Astrocyte (in vitro differentiated cells and primary cell): ENCODE results near the gene ACTR1A. TPM values are rescaled to one million over a fixed set of nuclear protein-coding genes. Genes with fewer than 3 reads are reported as not detected.
A peak's percentile ranks its signal among the peaks of the same experiment; 100 is the strongest.
"Not testable (repeated sequence)": the region's sequence is repeated elsewhere in the genome, so short reads cannot be mapped to it uniquely, and the experiment has no call there.

Experiments used
- DNase-seq: peaks from one replicate; pipeline ENCODE4 v3.0.0-alpha.2; 2010; ENCODE audit warnings: low read depth
- FAIRE-seq: peaks from 2 replicates; lab custom pipeline; 2011; peaks lifted over from hg19 to GRCh38; lab: Jason Lieb, UNC
- H2AFZ ChIP-seq: 2 replicates; pipeline ENCODE4 v1.6.0; 2012; ENCODE audit warnings: low read depth, low read length, inconsistent platforms
- H3K27ac ChIP-seq: 2 replicates; pipeline ENCODE4 v1.5.1; 2011; ENCODE audit warnings: low read depth, low read length, inconsistent platforms
- H3K27me3 ChIP-seq: 2 replicates; pipeline ENCODE4 v1.6.0; 2011; ENCODE audit warnings: low read length, inconsistent platforms; ENCODE audit not compliant: insufficient read depth
- H3K36me3 ChIP-seq: 2 replicates; pipeline ENCODE4 v1.5.1; 2011; ENCODE audit warnings: low read length, inconsistent platforms; ENCODE audit not compliant: insufficient read depth
- H3K4me1 ChIP-seq: 2 replicates; pipeline ENCODE4 v1.5.1; 2011; ENCODE audit warnings: low read length, inconsistent platforms; ENCODE audit not compliant: insufficient read depth
- H3K4me2 ChIP-seq: 2 replicates; pipeline ENCODE4 v1.6.0; 2012; ENCODE audit warnings: low read length, inconsistent platforms
- H3K4me3 ChIP-seq: 2 replicates; pipeline ENCODE4 v1.5.1; 2011; ENCODE audit warnings: low read depth, mild to moderate bottlenecking, low read length, inconsistent platforms; ENCODE audit not compliant: insufficient read depth
- H3K79me2 ChIP-seq: 2 replicates; pipeline ENCODE4 v1.6.0; 2012; ENCODE audit warnings: mild to moderate bottlenecking, low read length, inconsistent platforms; ENCODE audit not compliant: insufficient read depth
- H3K9ac ChIP-seq: 2 replicates; pipeline ENCODE4 v1.6.0; 2012; ENCODE audit warnings: mild to moderate bottlenecking, low read length, inconsistent platforms
- H3K9me3 ChIP-seq: 2 replicates; pipeline ENCODE4 v1.5.1; 2012; ENCODE audit warnings: low read depth, mild to moderate bottlenecking, low read length, inconsistent platforms; ENCODE audit not compliant: insufficient read depth
- H4K20me1 ChIP-seq: 2 replicates; pipeline ENCODE4 v1.6.0; 2012; ENCODE audit warnings: low read length, inconsistent platforms; ENCODE audit not compliant: insufficient read depth
- H3K27ac Mint-ChIP-seq: one replicate; pipeline ENCODE4 v1.8.0; 2021; ENCODE audit warnings: mild to moderate bottlenecking, mixed read lengths; ENCODE audit not compliant: unreplicated experiment
- H3K27me3 Mint-ChIP-seq: one replicate; pipeline ENCODE4 v1.8.0; 2021; ENCODE audit warnings: low read depth, mixed read lengths; ENCODE audit not compliant: unreplicated experiment
- H3K36me3 Mint-ChIP-seq: one replicate; pipeline ENCODE4 v1.8.0; 2021; ENCODE audit warnings: low read depth, mixed read lengths; ENCODE audit not compliant: unreplicated experiment
- H3K4me1 Mint-ChIP-seq: one replicate; pipeline ENCODE4 v1.8.0; 2021; ENCODE audit warnings: low read depth, mixed read lengths; ENCODE audit not compliant: unreplicated experiment
- H3K4me3 Mint-ChIP-seq: one replicate; pipeline ENCODE4 v1.8.0; 2021; ENCODE audit warnings: mild to moderate bottlenecking, moderate library complexity, mixed read lengths; ENCODE audit not compliant: unreplicated experiment
- H3K9me3 Mint-ChIP-seq: one replicate; pipeline ENCODE4 v1.8.0; 2021; ENCODE audit warnings: mild to moderate bottlenecking, mixed read lengths; ENCODE audit not compliant: unreplicated experiment
- EZH2 ChIP-seq: IDR thresholded peaks from 2 replicates; pipeline ENCODE4 v1.6.1; 2012; ENCODE audit warnings: mild to moderate bottlenecking, low read length, inconsistent platforms; ENCODE audit not compliant: insufficient read depth
- total RNA-seq: library from RNA; stranded (reverse); gene quantifications from 2 replicates; pipeline ENCODE4 v1.2.1, GENCODE V29; 2021
- TF ChIP-seq, protein P1 (sequence below): IDR thresholded peaks from 2 replicates; pipeline ENCODE4 v1.5.1; 2011; ENCODE audit warnings: low read depth, mild to moderate bottlenecking, inconsistent platforms, low read length, moderate library complexity; ENCODE audit not compliant: insufficient read depth

The ACTR1A gene
- total RNA-seq, 1 donor from 2014 or later = 155 TPM

DNA sequence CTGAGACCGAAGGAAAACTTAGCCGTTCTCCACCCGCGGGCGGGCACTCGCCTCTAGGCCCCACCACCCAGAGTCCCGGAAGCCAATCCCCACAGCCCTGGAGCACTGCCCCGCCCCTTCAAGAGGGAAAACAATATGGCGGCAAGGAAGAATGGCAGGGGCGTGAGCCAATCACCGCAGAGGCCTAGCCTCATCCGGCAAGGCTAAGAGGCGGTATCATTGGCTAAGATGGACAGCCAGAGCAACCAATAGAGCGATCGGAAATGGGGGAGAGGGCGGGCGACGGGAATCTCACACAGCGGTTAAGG, 529 bp downstream of the ACTR1A start:
- no peaks in the 10 kb centered on the region for H3K36me3 ChIP-seq
- no peaks in the 10 kb centered on the region for H3K9me3 Mint-ChIP-seq
- peak overlapping the region; percentile 89 for H3K27ac ChIP-seq
- peak; percentile 32 for FAIRE-seq
- H3K27me3 Mint-ChIP-seq = no peaks in the 10 kb centered on the region
- peaks cover 70% of the 10 kb centered on the region for H4K20me1 ChIP-seq
- peak overlapping the region; percentile 97 for H3K4me3 ChIP-seq
- H3K4me3 Mint-ChIP-seq = no peak overlapping the region
- no peak overlapping the region for H3K27ac Mint-ChIP-seq
- H3K9me3 ChIP-seq = no peaks in the 10 kb centered on the region
- peak; percentile 98 for DNase-seq
- H3K27me3 ChIP-seq = no peaks in the 10 kb centered on the region
- H2AFZ ChIP-seq = peak overlapping the region; percentile 90
- no peaks in the 10 kb centered on the region for H3K36me3 Mint-ChIP-seq
- H3K9ac ChIP-seq = peak overlapping the region; percentile 98
- TF ChIP-seq, protein P1, sequence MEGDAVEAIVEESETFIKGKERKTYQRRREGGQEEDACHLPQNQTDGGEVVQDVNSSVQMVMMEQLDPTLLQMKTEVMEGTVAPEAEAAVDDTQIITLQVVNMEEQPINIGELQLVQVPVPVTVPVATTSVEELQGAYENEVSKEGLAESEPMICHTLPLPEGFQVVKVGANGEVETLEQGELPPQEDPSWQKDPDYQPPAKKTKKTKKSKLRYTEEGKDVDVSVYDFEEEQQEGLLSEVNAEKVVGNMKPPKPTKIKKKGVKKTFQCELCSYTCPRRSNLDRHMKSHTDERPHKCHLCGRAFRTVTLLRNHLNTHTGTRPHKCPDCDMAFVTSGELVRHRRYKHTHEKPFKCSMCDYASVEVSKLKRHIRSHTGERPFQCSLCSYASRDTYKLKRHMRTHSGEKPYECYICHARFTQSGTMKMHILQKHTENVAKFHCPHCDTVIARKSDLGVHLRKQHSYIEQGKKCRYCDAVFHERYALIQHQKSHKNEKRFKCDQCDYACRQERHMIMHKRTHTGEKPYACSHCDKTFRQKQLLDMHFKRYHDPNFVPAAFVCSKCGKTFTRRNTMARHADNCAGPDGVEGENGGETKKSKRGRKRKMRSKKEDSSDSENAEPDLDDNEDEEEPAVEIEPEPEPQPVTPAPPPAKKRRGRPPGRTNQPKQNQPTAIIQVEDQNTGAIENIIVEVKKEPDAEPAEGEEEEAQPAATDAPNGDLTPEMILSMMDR = no peak
- no peak for TF ChIP-seq EZH2
- H3K79me2 ChIP-seq = peaks cover 72% of the 10 kb centered on the region
- peaks cover 7% of the 10 kb centered on the region for H3K4me1 Mint-ChIP-seq
- H3K4me1 ChIP-seq = peaks cover 7% of the 10 kb centered on the region
- peak overlapping the region; percentile 100 for H3K4me2 ChIP-seq

DNA sequence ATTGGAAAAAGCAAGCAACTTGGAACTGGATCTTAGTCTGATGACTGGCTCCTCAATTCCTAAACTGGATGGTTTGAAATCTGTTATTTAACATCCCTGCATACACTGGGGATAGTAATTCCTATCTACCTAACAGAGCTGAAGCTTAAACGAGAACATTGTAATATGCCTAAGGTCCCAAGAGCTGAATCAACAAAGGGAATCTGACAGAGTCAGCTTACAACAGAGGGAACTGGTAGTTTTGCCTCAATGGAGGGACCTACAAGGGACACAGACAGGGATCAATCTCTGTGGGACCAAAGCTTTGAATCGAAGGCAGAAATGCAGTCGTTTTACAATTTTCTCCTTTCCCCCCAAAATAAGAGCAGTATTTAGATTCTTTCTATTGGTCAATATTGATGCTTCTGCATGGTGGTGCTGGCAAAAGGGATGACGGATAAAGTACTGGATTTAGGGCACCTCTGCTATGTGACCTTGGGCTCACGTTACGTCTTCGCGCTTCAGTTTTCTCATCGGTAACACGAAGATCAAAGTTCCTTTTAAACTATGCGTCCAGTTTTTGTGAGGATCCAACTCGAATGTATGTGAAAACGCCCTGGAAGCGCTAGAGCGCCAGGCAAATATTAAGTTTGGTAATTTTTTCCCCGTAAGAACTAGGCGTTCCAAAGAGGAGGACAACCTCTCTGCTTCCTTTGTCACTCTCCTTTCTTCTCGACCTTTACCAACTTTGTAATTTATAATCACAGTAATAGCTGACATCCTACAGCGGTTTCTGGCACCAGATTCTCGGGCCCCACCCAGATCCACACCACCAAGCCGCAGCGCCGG, 1.1 kb downstream of the ACTR1A start:
- peak overlapping the region; percentile 97 for H3K4me2 ChIP-seq
- no peak for TF ChIP-seq EZH2
- TF ChIP-seq, protein P1 = no peak
- no peak overlapping the region for H3K27ac Mint-ChIP-seq
- H3K9me3 ChIP-seq = no peaks in the 10 kb centered on the region
- peak overlapping the region; percentile 29 for H2AFZ ChIP-seq
- H3K27ac ChIP-seq = peak overlapping the region; percentile 74
- no peaks in the 10 kb centered on the region for H3K36me3 Mint-ChIP-seq
- no peak overlapping the region for H3K4me3 Mint-ChIP-seq
- H3K27me3 ChIP-seq = no peaks in the 10 kb centered on the region
- H3K36me3 ChIP-seq = no peaks in the 10 kb centered on the region
- peaks cover 7% of the 10 kb centered on the region for H3K4me1 Mint-ChIP-seq
- peak overlapping the region; percentile 98 for H3K9ac ChIP-seq
- no peak for FAIRE-seq
- DNase-seq = no peak
- peak overlapping the region; percentile 97 for H3K4me3 ChIP-seq
- no peaks in the 10 kb centered on the region for H3K27me3 Mint-ChIP-seq
- peaks cover 73% of the 10 kb centered on the region for H3K79me2 ChIP-seq
- peaks cover 7% of the 10 kb centered on the region for H3K4me1 ChIP-seq
- H4K20me1 ChIP-seq = peaks cover 70% of the 10 kb centered on the region
- H3K9me3 Mint-ChIP-seq = no peaks in the 10 kb centered on the region

DNA sequence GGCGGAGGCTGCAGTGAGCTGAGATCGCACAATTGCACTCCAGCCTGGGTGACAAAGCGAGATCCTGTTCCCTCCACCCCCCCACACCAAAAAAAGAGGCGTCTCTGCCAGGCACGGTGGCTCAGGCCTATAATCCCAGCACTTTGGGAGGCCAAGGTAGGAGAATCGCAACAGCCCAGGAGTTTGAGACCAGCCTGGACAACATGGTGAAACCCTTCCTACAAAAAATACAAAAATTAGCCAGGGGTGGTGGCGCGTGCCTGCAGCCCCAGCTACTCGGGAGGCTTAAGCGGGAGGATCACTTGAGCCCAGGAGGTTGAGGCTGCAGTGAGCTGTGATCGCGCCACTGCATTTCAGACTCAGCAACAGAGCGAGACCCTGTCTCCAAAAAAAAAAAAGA, 1.8 kb downstream of the ACTR1A start:
- not testable (repeated sequence) for H3K27ac ChIP-seq, H3K27me3 ChIP-seq, H3K9me3 ChIP-seq, H3K36me3 ChIP-seq, H3K9me3 Mint-ChIP-seq, FAIRE-seq, H3K4me1 Mint-ChIP-seq, H3K4me3 ChIP-seq, H2AFZ ChIP-seq, H3K27me3 Mint-ChIP-seq, H3K36me3 Mint-ChIP-seq, H3K4me3 Mint-ChIP-seq, DNase-seq, H3K4me1 ChIP-seq
- peak overlapping the region; percentile 98 for H3K9ac ChIP-seq
- H3K27ac Mint-ChIP-seq = peak overlapping the region; percentile 34
- peaks cover 72% of the 10 kb centered on the region for H4K20me1 ChIP-seq
- H3K4me2 ChIP-seq = peak overlapping the region; percentile 97
- peaks cover 76% of the 10 kb centered on the region for H3K79me2 ChIP-seq
